HG03159 (cell line): ENCODE data around the gene RGS5.

ENCODE experiments used
- ATAC-seq: cut with Tn5 transposase; IDR thresholded peaks from one replicate; pipeline ENCODE4 v1.9.1; 2021; ENCODE audit warnings: mild to moderate bottlenecking, moderate library complexity; ENCODE audit not compliant: unreplicated experiment

The RGS5 gene

GRCh38 chr1:163093169-163093568 lies 109.5 kb downstream of the RGS5 start:
- ATAC-seq, result no peak
